CD4-positive, alpha-beta T cell treated with Interleukin-15 for 4 hours (primary cell): ENCODE data around the gene KCNJ8.
"Not testable (repeated sequence)": the region's sequence is repeated elsewhere in the genome, so short reads cannot be mapped to it uniquely, and the experiment has no call there.

Experiments
- DNase-seq: peaks from one replicate; pipeline ENCODE4 v3.0.0-alpha.2; 2020; ENCODE audit warnings: low spot score

Gene KCNJ8

GRCh38 chr12:21786041-21786531 is 11.6 kb upstream of the KCNJ8 start:
- no peak for DNase-seq

DNA sequence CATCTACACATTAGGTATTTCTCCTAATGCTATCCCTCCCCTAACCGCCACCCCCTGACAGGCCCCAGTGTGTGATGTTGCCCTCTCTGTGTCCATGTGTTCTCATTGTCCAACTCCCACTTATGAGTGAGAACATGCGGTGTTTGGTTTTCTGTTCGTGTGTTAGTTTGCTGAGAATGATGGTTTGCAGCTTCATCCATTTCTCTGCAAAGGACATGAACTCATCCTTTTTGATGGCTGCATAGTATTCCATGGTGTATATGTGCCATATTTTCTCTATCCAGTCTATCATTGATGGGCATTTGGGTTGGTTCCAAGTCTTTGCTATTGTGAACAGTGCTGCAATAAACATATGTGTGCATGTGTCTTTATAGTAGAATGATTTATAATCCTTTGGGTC is 8.2 kb upstream of the KCNJ8 start:
- not testable (repeated sequence) for DNase-seq

GRCh38 chr12:21780786-21781185 is 6.3 kb upstream of the KCNJ8 start:
- no peak for DNase-seq

GRCh38 chr12:21776175-21776574 is 1.7 kb upstream of the KCNJ8 start:
- DNase-seq: no peak

- no peak for DNase-seq
These were observed 771 bp upstream of the KCNJ8 start for GRCh38 chr12:21775133-21775820.

GRCh38 chr12:21773806-21774205 is 700 bp downstream of the KCNJ8 start:
- no peak for DNase-seq

DNA sequence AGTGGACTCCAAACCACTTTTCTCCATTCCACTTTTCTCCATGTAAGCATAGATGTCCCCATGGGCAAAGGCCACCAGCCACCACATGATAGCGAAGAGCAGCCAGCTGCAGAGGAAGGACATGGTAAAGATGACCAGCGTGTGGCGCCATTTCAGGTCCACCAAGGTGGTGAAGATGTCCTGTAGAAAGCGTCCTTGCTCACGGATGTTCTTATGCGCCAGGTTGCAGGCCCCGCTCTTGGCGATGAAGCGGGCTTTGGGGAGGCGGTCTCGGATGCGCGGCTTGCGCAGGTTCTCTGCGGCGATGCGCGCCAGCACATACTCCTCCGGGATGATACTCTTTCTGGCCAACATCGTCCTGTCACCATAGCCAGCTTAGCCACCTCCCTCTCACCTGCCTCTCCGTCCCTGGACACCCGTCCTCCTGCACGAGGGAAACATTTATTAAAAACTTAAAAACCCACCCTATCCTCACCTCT is 1.2 kb downstream of the KCNJ8 start:
- no peak for DNase-seq

DNA sequence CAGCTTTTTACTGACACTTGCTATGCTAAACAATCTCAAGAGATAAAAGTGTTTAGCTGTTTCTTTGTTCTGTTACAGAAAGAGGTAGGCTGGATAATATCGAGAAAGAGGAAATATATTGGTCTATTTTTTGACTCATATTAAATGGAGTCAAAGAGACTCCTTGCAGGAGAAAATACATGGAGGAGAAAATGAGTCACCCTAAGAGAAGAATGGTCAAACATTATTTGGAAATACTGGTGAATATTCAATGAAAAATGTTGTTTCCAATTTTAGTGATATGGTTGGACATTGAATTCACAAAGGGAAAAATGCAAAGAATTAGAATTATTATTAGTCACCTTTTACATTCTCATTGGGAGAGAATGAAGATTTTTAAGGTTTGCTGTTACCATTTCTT is 3.2 kb downstream of the KCNJ8 start:
- DNase-seq: no peak

DNA sequence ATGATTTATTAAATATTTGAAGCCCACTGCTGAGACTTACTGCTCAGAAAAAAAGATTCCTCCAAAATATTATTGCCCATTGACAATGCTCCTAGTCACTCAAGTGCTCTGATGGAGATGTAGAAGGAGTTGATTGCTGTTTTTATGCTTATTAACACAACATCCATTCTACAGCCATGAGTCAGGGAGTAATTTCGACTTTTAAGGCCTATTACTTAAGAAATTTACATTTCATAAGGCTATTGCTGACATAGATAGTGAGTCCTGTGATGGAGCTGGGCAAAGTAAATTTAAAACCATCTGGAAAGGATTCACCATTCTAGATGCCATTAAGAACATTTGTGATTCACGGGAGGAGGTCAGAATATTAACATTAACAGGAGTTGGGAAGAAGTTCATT is 5.2 kb downstream of the KCNJ8 start:
- no peak for DNase-seq

DNA sequence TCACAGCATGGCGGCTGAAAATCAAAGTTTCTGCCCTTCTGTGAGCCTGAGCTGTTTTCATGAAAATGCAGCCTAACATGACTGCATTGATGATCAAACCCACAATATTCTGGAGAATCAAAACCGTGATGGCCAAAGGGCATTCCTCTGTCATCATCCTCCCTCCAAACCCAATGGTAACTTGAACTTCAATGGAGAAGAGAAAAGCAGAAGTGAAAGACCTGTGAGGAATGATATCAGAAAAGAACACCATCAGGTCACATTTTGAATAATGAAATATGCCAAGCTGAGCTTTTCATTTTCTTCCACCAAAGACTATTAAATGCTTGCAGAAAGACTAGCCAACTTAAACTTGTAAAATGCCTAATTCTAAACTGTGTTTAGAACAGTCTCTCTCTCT is 8.1 kb downstream of the KCNJ8 start:
- no peak for DNase-seq

GRCh38 chr12:21764950-21765349 is 9.6 kb downstream of the KCNJ8 start:
- no peak for DNase-seq

DNA sequence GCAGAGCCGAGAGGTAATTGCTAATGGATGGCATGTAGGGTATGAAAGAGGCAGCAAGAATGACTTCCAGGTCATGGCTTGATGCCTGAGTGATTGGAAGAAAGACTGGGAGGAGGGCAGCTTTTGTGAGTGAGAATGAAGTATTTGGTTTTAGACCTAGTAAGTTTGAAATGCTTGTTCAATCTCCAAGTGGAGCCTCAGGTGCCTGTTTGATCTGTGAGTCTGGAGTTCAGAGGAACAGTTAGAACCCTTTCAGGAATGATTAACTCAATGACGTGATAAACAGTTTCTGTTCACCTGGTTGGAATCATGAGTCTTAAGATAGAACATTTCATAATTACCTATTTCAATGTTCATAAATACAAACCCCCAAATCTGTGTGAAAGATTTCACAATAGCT is 10.4 kb downstream of the KCNJ8 start:
- DNase-seq: no peak

DNA sequence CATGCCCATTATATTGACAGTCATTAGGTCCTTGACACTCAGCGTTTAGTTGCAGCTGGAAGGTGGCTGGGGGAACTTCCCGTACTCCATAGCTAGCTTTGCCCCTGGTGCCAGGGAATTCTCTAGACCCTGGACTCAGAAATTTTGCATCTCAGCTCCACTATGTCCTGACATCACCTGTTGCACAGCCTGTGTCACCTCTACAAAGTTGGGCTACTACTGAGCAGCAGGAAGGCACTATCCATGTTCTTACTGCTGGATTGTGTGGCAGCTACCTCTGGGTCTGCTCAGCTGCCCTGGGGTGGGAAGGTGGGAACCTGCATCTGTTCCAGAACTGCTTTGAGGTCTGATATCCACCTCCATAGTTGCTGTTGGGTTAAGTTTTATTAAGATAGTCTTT is 11.0 kb downstream of the KCNJ8 start:
- no peak for DNase-seq

- DNase-seq: no peak
These were observed 14.8 kb downstream of the KCNJ8 start for GRCh38 chr12:21759737-21760136.

DNA sequence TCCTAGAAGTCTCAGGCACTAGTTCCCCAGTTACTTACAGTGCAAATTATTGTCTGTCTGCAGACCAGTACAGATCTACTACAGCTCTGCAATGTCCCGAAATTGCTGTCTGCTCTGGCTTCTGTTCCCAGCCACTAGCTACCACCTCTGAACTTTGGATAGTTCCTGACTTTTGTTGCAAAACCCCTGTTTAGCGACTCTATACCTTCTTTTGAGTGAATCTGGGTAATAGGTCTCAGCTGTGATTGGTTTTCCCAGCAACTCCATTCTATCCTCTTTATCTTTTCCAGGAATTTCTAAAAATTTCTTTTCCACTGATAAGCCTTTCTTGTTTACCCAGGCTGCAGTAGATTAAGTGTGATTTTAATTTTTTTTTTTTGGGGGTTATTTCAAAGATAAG is 16.8 kb downstream of the KCNJ8 start:
- no peak for DNase-seq

GRCh38 chr12:21756699-21757098 is 17.8 kb downstream of the KCNJ8 start:
- no peak for DNase-seq

- no peak for DNase-seq
These were observed 23.0 kb downstream of the KCNJ8 start for GRCh38 chr12:21751517-21751916.

DNA sequence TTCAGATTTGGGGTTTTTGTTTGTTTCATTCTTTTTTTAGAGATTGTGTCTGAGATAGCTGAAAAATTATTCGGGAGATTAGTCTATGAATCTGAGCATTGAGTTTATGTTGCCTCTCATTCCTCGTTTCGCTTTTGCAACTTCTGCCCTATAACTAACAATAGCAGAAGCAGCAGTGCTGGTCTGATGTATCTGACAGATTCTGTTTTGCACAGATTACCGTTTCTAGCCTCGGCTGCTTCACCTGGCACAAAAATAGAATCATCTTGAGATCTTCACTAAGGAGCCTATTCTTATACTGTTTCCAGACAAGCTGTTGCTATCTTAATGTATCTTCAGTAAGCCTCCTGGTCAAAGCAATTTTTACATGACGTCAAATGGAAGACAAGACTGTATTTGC is 29.2 kb downstream of the KCNJ8 start:
- no peak for DNase-seq

- DNase-seq: no peak
These were observed 43.4 kb downstream of the KCNJ8 start for GRCh38 chr12:21731144-21731543.

- no peak for DNase-seq
These were observed 48.8 kb downstream of the KCNJ8 start for GRCh38 chr12:21725731-21726130.

DNA sequence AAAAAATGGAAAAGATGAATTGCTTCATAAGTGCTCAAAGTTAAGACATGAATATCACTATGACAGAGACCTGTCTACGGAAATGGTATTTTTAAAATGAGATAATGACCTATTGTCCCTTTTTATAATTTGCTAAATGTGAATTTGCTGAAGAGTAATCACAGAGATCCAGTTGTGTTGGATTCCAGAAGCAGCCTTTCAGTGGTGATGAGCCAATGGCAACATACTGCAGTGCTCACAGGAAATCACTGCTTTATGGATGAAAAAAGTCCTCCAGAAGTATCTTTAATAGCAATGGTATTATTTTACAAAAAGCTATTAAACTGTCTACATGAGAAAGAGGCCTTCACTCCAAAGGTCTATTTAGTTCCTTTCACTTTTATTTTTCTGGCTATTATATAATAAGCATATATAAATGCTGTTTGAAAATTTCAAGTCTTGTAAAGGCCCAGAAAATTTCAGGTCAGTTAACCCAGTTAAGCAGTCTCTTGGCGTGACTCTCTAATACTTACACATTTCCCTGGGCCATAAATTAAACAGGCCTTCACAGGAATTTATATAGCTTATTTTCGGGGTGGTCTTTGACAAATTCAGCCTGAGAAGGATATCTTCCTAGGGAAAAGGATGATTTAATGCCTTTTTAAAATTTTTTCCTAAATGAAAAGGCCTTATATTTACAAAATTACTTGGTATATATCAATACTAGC is 55.4 kb downstream of the KCNJ8 start:
- DNase-seq: no peak

DNA sequence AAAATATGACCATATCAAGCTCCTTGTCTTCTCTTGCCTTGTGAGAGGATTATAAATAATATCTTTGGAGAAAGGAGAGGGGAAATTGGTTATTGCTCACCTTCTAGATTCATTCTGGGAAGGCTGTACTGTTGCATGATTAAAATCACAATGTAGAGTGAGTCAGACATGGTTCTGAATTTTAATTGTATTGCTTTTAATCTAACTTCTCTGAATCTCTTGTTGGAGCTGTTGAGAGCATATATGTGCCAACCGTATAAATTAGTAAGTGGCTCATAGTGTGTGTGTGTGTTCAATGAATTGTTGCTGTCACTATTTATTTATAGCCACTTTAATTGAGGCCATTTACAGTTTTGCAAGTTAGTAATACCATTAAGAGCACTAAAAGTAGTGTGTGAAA is 56.1 kb downstream of the KCNJ8 start:
- no peak for DNase-seq

DNA sequence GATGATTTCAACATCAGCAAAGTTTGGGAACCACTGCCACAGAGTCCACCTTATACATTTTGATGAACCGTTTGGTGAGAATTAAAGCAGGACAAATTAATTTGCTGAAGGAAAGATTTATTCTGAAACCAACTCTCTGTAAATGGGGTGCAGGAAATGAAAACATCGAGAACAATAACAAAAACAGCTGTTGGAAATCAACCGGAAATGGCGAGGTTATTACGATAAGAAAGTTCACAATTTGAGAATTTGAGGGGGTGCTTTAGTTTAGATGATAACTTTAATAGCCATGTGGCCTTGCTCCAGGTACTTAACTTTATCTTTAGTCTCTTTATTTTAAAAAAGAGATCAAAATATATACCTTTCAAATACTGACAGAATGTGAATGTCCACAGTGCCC is 56.7 kb downstream of the KCNJ8 start:
- no peak for DNase-seq

DNA sequence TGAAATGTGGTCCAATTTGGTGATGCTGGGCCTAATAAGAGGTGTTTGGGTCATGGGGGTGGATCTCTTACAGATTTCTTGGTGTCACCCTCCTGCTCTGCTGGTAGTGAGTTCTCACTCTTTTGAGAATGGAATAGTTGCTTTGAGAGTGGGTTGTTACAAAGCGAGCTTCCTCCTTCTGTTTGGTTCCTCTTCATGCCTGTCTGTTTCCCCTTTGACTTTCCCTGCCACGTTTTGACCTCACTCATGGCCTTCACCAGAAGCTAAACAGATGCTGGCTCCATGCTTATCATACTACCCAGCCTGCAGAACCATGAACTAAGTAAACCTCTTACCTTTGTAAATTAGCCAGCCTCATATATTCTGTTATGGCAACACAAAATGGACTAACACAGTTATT is 59.1 kb downstream of the KCNJ8 start:
- no peak for DNase-seq
